Neural progenitor cell (in vitro differentiated cells): ENCODE data around the gene PLOD3.

Experiments used
- EZH2 ChIP-seq: fragments of 200-600 bp; sonication (generic); IDR thresholded peaks from 2 replicates; pipeline ENCODE4 v1.6.1; 2017; ENCODE audit warnings: antibody characterized with exemption, mild to moderate bottlenecking, moderate library complexity
- EZH2phosphoT487 ChIP-seq: fragments of 200-600 bp; sonication (generic); IDR thresholded peaks from 2 replicates; pipeline ENCODE4 v1.6.1; 2017; ENCODE audit warnings: antibody characterized with exemption

DNA sequence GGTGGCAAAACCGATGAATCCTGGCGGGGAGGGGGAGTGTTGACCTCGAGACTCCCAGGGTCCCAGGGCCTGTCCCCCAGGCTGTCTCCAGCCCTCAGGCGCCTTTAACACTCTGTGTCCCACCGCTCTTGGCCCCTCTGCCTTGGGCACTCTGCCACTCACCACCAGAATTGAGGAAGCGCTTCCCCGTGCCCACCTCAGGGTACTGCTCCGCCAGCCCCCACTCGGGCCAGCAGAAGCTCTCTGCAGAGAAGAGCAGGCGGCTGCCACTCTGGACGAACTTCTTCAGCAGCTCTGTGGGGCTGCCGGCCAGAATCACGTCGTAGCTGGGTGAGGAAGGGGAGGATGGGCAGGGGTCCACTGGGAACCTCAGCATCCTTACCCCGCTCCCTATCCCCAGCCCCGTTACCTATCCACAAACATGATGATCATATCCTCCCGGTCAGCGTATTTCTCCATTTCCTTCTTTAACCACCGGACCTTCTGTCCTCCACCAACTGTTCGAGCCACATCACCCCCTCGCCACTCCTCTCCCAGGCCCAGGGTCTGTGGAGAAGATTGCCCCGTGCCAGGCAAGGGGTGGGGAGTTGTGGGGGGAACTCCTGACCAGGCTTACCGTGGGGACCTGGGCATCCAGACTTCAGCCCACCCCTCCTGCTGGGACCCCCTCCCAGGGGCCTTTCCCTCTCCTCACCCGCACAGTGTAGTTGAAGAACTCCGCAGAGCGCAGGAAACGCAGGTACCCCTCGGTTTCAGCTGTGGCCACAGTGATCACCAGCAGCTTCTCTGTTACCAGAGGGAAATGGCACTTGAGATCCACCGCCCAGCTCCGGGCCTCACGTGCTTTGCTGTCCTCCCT lies 1.2 kb downstream of the PLOD3 start:
- TF ChIP-seq EZH2 (no peak), EZH2phosphoT487 (no peak)
